Stimulated activated CD8-positive, alpha-beta memory T cell treated with anti-CD3 and anti-CD28 coated beads, Interleukin-12 subunit alpha, Interleukin-12 subunit beta, amount 100 ng/mL, for 24 hours (primary cell): ENCODE data around the gene SOCS3.
A peak's percentile ranks its signal among the peaks of the same experiment; 100 is the strongest.

Experiments
- DNase-seq: peaks from one replicate; pipeline ENCODE4 v3.0.0-alpha.2; 2020; ENCODE audit errors: extremely low read depth

Gene SOCS3, protein sequence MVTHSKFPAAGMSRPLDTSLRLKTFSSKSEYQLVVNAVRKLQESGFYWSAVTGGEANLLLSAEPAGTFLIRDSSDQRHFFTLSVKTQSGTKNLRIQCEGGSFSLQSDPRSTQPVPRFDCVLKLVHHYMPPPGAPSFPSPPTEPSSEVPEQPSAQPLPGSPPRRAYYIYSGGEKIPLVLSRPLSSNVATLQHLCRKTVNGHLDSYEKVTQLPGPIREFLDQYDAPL

GRCh38 chr17:78359997-78360370, at the start of gene SOCS3:
SOCS3 (minus strand) TSS chr17:78360077; CDS start chr17:78359095, 982 bp downstream.
- DNase-seq: peak; percentile 85

- DNase-seq: no peak
These were observed 49.5 kb upstream of the SOCS3 start for GRCh38 chr17:78409191-78409928.

- DNase-seq: no peak
These were observed 48.7 kb upstream of the SOCS3 start for GRCh38 chr17:78408476-78409050.

DNA sequence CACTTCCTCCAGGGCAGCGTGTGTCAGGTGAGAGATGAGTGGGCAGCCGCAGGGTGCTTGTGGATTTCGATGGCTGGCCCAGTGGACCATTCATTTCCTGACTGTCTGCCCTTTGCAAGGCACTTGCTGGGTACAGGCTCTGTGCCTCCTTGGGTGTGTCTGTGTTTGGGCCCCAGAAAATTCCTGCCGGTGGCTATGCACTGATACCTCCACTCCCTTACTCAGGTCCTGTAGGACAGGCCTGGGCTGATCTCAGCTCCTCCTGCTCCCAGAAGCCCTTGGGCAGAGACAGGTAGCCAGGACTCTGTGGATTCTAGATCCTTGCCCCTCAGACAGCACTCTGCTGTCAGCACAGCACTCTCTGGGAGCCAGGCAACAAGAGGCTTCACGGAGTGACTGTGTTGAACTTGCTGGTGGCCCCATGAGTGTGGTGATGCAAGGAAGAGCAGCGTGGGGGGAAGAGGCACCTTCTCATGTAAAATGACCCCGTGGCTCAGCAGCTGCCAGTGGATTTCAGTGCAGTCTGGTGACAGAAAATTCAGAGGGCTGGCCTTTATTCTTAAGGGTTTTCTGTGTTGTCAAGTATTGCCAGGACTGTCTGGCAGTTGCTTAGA, 47.6 kb upstream of the SOCS3 start:
- no peak for DNase-seq

DNA sequence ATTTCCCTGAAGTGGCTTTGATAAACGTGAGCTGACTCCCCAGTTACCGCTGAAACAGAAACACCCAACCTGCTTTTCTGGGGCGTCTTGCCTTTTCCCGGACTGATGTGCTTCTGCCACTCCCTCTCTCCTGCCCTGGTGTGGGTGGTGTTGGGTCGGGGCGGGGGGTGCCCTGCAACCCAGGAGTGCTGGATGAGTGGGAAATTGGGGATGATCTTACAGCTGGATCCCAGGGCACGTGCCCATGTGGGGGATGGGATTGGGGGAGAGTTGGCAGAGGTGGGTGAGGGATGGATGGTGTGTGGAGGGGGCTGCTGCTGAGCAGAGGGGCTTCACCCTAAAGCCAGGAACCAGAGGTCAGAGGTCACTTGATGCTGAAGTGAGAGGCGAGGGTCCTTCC, 47.0 kb upstream of the SOCS3 start:
- DNase-seq: no peak

DNA sequence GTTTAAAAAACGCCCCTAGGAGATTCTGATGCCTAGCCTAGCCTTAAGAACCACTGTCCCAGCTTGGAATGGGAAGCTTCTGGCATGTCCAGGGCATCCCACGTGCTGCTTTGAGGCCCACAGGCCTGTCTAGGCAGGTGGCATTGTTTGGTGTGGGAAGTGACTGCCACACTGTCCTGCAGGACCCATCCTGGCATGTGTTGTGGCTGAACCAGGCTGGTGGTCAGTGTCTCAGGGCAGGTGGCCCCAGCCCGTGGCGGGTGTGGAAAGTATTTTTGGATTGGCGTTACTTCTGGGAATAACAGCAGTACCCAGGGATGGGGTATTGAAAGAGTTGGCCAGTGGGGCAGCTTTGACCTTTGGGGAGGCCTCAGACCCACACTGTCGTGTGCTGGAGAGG, 46.5 kb upstream of the SOCS3 start:
- DNase-seq: no peak

DNA sequence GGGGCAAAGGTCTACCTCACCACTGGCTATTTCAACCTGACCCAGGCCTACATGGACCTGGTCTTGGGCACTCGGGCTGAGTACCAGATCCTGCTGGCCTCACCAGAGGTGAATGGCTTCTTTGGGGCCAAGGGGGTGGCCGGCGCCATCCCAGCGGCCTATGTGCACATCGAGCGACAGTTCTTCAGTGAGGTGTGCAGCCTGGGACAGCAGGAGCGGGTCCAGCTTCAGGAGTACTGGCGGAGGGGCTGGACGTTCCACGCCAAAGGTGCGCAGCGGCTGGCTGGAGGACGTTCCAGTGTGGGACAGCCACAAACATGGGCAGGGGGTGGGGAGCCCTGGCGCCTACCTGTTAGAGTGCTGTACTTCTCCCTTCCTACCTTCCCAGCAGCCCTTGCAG, 43.9 kb upstream of the SOCS3 start:
- no peak for DNase-seq

GRCh38 chr17:78401891-78402290, 42.0 kb upstream of the SOCS3 start:
- DNase-seq: no peak

- DNase-seq: no peak
These were observed 41.4 kb upstream of the SOCS3 start for GRCh38 chr17:78401246-78401645.

DNA sequence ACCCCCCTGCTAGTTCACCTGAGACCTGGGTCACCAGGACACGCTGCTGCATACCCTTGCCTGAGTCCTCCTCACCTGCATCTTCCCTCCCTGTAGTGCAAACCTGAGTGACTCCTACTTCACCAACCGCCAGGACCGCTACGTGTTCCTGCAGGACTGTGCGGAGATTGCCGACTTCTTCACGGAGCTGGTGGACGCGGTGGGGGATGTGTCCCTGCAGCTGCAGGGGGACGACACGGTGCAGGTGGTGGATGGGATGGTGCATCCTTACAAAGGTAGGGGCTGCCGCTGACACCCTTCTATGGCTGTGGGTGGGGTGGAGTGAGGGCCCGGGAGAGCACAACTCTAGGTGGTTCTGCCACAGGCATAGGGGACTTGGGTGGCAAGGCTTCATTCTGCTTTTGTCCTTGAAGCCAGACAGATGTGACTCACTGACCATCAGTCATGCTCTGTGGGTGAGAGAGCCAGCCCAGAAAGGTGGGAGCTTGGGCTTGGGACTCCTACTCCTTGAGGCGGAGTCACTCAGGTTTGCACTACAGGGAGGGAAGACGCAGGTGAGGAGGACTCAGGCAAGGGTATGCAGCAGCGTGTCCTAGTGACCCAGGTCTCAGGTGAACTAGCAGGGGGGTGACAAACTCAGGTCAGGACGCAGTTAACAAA, 40.8 kb upstream of the SOCS3 start:
- DNase-seq: no peak

DNA sequence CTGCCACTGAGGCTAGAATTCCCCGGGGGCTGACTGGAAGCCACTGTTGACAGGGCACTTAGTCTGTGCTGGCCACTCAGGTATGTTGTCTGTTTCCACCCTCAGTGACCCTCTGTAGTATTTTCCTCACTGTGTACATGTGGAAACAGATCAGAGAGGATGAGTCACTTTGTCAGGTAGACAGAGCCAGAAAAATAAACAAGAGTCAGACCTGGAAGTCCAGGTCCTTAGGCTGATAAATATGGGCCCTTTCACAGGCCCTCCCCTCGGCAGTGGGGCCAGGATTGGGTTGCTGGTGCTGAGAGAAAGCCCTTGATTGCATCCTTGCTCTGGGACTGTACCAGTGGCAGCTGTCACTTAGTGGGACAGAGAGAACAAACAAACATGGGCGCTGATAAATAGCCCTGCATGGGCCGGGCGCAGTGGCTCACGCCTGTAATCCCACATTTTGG, 39.8 kb upstream of the SOCS3 start:
- DNase-seq: no peak

GRCh38 chr17:78399028-78399692, 39.3 kb upstream of the SOCS3 start:
- no peak for DNase-seq

GRCh38 chr17:78398390-78398789, 38.5 kb upstream of the SOCS3 start:
- no peak for DNase-seq

GRCh38 chr17:78397681-78398101, 37.8 kb upstream of the SOCS3 start:
- no peak for DNase-seq

GRCh38 chr17:78396441-78397337, 36.8 kb upstream of the SOCS3 start:
- DNase-seq: no peak

- no peak for DNase-seq
These were observed 35.3 kb upstream of the SOCS3 start for GRCh38 chr17:78395155-78395554.

GRCh38 chr17:78394209-78394608, 34.3 kb upstream of the SOCS3 start:
- no peak for DNase-seq

DNA sequence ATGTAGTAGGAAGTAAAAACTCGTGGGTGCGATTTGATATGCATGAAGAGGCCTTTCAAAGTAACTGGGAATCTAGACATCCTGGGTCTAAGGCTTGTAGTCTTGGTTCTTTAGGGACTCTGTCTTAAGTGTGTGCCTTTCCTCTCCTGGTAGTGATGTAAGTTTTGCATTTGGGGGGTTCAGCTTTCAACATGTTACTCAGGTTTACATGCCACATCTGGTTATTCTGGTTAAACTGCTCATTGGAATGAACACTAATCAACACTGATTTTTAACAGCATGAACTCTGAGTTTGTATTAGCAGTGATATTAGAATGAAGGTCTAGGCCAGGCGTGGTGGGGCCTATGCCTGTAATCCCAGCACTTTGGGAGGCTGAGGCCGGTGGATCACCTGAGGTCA, 33.7 kb upstream of the SOCS3 start:
- no peak for DNase-seq

GRCh38 chr17:78392295-78392694, 32.4 kb upstream of the SOCS3 start:
- DNase-seq: no peak

DNA sequence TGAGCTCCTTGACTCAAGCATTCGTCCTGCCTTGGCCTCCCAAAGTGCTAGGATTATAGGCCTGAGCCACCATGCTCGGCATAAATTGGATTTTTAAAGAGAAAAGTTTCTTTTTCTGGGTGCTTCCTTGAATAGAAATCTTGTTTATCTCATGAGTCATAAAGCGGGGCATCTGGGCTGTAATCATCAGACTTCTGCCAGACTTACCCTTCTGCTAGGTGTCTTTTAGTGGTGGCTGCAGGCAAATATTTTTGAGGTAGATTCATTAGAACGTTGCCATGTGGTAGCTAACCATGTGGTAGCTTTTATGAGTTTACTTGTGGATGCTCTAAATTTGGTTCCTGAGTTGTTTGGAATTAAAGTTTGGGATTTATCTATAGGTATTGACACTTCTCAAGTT, 32.0 kb upstream of the SOCS3 start:
- DNase-seq: no peak

DNA sequence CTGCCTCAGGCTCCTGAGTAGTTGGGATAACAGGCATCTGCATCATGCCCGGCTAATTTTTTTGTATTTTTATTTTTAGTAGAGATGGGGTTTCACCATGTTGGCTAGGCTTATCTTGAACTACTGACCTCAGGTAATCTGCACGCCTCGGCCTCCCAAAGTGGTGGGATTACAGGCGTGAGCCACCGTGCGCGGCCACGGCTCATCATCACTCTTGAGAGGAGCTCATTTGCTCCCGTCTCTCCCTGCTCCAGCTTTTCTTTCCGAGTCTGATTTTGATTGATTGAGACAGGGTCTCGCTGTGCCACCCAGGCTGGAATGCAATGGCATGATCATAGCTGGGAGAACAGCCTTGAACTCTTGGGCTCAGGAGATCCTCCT, 31.2 kb upstream of the SOCS3 start:
- DNase-seq: no peak
